ENCODE results near the gene SP110.

- TF ChIP-seq CTCF (IDR thresholded peaks at IDR 0.05) (no peak), POLR2A (IDR thresholded peaks at IDR 0.05) (no peak)
Measured at GRCh38 chr2:230254152-230254881, 34.5 kb upstream of the SP110 start.

Measured in Peyer's patch (tissue), 4 donors.